ENCODE results near the gene YIPF3. TPM values are rescaled to one million over a fixed set of nuclear protein-coding genes. Genes with fewer than 3 reads are reported as not detected.

YIPF3 gene
- total and polyA plus RNA-seq, 5 donors, result 70.3 to 95.0 (median 73.0) TPM

GRCh38 chr6:43524483-43524961 is 7.8 kb upstream of the YIPF3 start:
- peaks cover 2% of the 10 kb centered on the region for H3K4me1 ChIP-seq (ENCODE audit: control insufficient read depth, insufficient read depth, low read length)
- H3K9me3 ChIP-seq (ENCODE audit: control insufficient read depth, low read length), result no peaks in the 10 kb centered on the region
- WGBS, result 84% methylated on average over 10 of the region's 10 CpGs
- DNase-seq, result no peak
- no peak for ATAC-seq
- intact Hi-C loops (cut with DNase I), result no loop called here
- no peaks in the 10 kb centered on the region for H3K27me3 ChIP-seq (ENCODE audit: control insufficient read depth, insufficient read depth)
- no peak overlapping the region for H3K27ac ChIP-seq (ENCODE audit: low read length)
- no peak overlapping the region for H3K4me3 ChIP-seq (ENCODE audit: low read length)

DNA sequence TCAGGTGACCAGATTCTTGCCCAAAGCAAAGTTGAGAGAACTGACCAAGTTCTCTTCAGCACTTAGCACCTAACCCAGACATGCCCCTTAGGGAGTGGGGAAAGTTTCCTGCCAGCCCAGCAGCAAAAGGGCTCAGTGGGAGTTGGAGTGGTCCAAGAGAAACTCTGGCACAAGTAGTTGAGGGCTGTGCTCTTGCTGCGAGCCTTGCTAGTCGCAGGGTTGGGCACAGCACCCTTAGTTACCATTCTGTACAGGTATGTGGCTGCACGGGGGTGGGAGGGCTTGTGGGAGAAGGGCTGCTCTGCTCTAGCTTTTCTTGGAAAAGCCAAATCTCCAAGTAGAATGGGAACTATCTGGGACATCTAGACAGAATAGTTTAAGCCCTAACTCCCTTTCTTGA is 6.6 kb upstream of the YIPF3 start:
- 90% methylated on average over 3 of the region's 3 CpGs for WGBS
- ATAC-seq (no peak), DNase-seq (no peak)
- Histone ChIP-seq H3K4me1 (ENCODE audit: control insufficient read depth, insufficient read depth, low read length) (peaks cover 2% of the 10 kb centered on the region), H3K27ac (ENCODE audit: low read length) (no peak overlapping the region), H3K9me3 (ENCODE audit: control insufficient read depth, low read length) (no peaks in the 10 kb centered on the region), H3K27me3 (ENCODE audit: control insufficient read depth, insufficient read depth) (no peaks in the 10 kb centered on the region), H3K4me3 (ENCODE audit: low read length) (no peak overlapping the region)
- intact Hi-C loops (cut with DNase I), result no loop called here

GRCh38 chr6:43522547-43523261 is 6.0 kb upstream of the YIPF3 start:
- DNase-seq (no peak), ATAC-seq (peak in 1 of 2 donors; percentile 12)
- Histone ChIP-seq H3K27ac (ENCODE audit: low read length) (no peak overlapping the region), H3K4me3 (ENCODE audit: low read length) (no peak overlapping the region), H3K4me1 (ENCODE audit: control insufficient read depth, insufficient read depth, low read length) (peaks cover 2% of the 10 kb centered on the region), H3K27me3 (ENCODE audit: control insufficient read depth, insufficient read depth) (no peaks in the 10 kb centered on the region), H3K9me3 (ENCODE audit: control insufficient read depth, low read length) (no peaks in the 10 kb centered on the region)
- intact Hi-C loops (cut with DNase I), result no loop called here
- 76% methylated on average over 8 of the region's 8 CpGs for WGBS

GRCh38 chr6:43521836-43522235 is 5.1 kb upstream of the YIPF3 start:
- no peak for ATAC-seq
- no peak for DNase-seq
- H3K9me3 ChIP-seq (ENCODE audit: control insufficient read depth, low read length), result no peaks in the 10 kb centered on the region
- H3K4me1 ChIP-seq (ENCODE audit: control insufficient read depth, insufficient read depth, low read length), result peaks cover 2% of the 10 kb centered on the region
- intact Hi-C loops (cut with DNase I), result no loop called here
- H3K27ac ChIP-seq (ENCODE audit: low read length), result peak overlapping the region; percentile 24
- no peak overlapping the region for H3K4me3 ChIP-seq (ENCODE audit: low read length)
- 56% methylated on average over 2 of the region's 2 CpGs for WGBS
- no peaks in the 10 kb centered on the region for H3K27me3 ChIP-seq (ENCODE audit: control insufficient read depth, insufficient read depth)

- intact Hi-C loops (cut with DNase I), result no loop called here
- Histone ChIP-seq H3K27me3 (ENCODE audit: control insufficient read depth, insufficient read depth) (no peaks in the 10 kb centered on the region), H3K27ac (ENCODE audit: low read length) (no peak overlapping the region), H3K4me1 (ENCODE audit: control insufficient read depth, insufficient read depth, low read length) (peaks cover 9% of the 10 kb centered on the region), H3K4me3 (ENCODE audit: low read length) (no peak overlapping the region), H3K9me3 (ENCODE audit: control insufficient read depth, low read length) (no peaks in the 10 kb centered on the region)
- 89% methylated on average over 8 of the region's 8 CpGs for WGBS
- ATAC-seq, result no peak
- DNase-seq, result no peak
Observed at GRCh38 chr6:43520097-43520496, 3.4 kb upstream of the YIPF3 start.

GRCh38 chr6:43517505-43518357 is 1.0 kb upstream of the YIPF3 start:
- no peak overlapping the region for H3K27ac ChIP-seq (ENCODE audit: low read length)
- H3K4me1 ChIP-seq (ENCODE audit: control insufficient read depth, insufficient read depth, low read length), result peaks cover 9% of the 10 kb centered on the region
- 5% methylated on average over 10 of the region's 10 CpGs for WGBS
- H3K27me3 ChIP-seq (ENCODE audit: control insufficient read depth, insufficient read depth), result no peaks in the 10 kb centered on the region
- H3K9me3 ChIP-seq (ENCODE audit: control insufficient read depth, low read length), result no peaks in the 10 kb centered on the region
- no peak for DNase-seq
- peak in 1 of 2 donors; percentile 2 for ATAC-seq
- peak overlapping the region; percentile 84 for H3K4me3 ChIP-seq (ENCODE audit: low read length)
- intact Hi-C loops (cut with DNase I), result no loop called here

GRCh38 chr6:43516367-43516696 is 394 bp downstream of the YIPF3 start:
- DNase-seq (no peak), ATAC-seq (peak in 1 of 2 donors; percentile 4)
- Histone ChIP-seq H3K9me3 (ENCODE audit: control insufficient read depth, low read length) (no peaks in the 10 kb centered on the region), H3K4me3 (ENCODE audit: low read length) (peak overlapping the region; percentile 84), H3K4me1 (ENCODE audit: control insufficient read depth, insufficient read depth, low read length) (peaks cover 16% of the 10 kb centered on the region), H3K27ac (ENCODE audit: low read length) (peak overlapping the region; percentile 89), H3K27me3 (ENCODE audit: control insufficient read depth, insufficient read depth) (no peaks in the 10 kb centered on the region)
- intact Hi-C loops (cut with DNase I), result no loop called here
- under 1% methylated on average over 10 of the region's 10 CpGs for WGBS

DNA sequence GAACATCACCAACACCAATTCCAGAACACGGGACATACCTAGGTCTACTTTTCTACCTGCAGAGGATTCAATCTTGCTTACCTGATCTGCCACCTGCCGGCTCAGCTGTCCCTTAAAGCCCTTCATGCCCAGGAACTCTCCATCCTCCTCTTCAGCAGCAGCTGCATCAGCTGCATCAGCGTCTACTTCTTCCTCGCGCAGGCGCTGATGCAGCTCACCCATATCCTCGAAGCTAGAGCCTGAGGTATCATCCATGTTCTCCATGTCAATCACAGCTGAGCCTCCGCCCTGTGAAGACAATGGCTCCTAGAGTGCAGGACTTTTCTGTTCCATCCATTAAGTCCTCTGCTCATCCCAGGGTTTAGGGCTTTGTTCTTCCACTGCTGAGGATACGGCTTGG is 918 bp downstream of the YIPF3 start:
- Histone ChIP-seq H3K9me3 (ENCODE audit: control insufficient read depth, low read length) (no peaks in the 10 kb centered on the region), H3K27ac (ENCODE audit: low read length) (no peak overlapping the region), H3K4me3 (ENCODE audit: low read length) (peak overlapping the region; percentile 84), H3K4me1 (ENCODE audit: control insufficient read depth, insufficient read depth, low read length) (peaks cover 17% of the 10 kb centered on the region), H3K27me3 (ENCODE audit: control insufficient read depth, insufficient read depth) (no peaks in the 10 kb centered on the region)
- intact Hi-C loops (cut with DNase I), result no loop called here
- 63% methylated on average over 9 of the region's 9 CpGs for WGBS
- no peak for ATAC-seq
- DNase-seq, result no peak

DNA sequence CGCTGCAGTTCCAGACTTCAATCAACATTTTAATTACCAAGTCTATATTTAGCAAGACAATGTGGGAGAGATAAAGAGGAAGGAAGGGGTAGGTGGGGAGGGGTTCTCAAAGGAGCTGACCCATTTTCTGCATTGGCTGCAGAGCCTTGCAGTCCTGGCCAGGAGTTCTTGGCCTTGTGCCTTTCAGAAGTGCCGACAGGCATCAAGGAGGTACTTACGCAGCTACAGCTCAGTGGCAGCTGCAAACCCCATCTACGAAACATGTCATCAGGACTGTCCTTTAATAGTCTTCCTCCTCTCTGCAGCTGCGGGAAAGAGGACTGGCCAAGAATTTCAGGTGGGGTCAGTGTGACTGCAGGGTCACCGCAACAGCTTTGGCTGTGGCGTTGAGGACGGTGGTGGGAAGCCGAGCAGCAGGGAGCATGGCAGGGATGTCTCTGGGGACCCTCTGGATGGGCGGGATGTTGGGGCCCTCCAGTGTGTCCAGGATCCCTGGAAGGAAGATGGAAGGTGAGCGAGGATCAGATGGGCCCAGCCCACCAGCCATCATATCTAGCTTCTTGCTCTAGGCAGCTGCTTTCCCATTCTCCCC is 4.8 kb downstream of the YIPF3 start:
- peak overlapping the region; percentile 33 for H3K27ac ChIP-seq (ENCODE audit: low read length)
- ATAC-seq, result peak in 1 of 2 donors; percentile 0
- DNase-seq, result peak in 2 of 3 donors; percentile 79 to 81

GRCh38 chr6:43510827-43511163 is 5.9 kb downstream of the YIPF3 start:
- 74% methylated on average over 10 of the region's 10 CpGs for WGBS
- no peaks in the 10 kb centered on the region for H3K9me3 ChIP-seq (ENCODE audit: control insufficient read depth, low read length)
- no peaks in the 10 kb centered on the region for H3K27me3 ChIP-seq (ENCODE audit: control insufficient read depth, insufficient read depth)
- intact Hi-C loops (cut with DNase I), result no loop called here
- ATAC-seq (peak; percentile 1 to 11), DNase-seq (peak in 2 of 3 donors; percentile 44 to 64)
- H3K4me3 ChIP-seq (ENCODE audit: low read length), result no peak overlapping the region
- peak overlapping the region; percentile 8 for H3K27ac ChIP-seq (ENCODE audit: low read length)
- peaks cover 23% of the 10 kb centered on the region for H3K4me1 ChIP-seq (ENCODE audit: control insufficient read depth, insufficient read depth, low read length)

More for the DNA sequence above, 4.8 kb downstream of the YIPF3 start:
- H3K4me1 ChIP-seq (ENCODE audit: control insufficient read depth, insufficient read depth, low read length), result peaks cover 24% of the 10 kb centered on the region
- no peak overlapping the region for H3K4me3 ChIP-seq (ENCODE audit: low read length)
- intact Hi-C loops (cut with DNase I), result no loop called here
- 28% methylated on average over 11 of the region's 11 CpGs for WGBS
- H3K9me3 ChIP-seq (ENCODE audit: control insufficient read depth, low read length), result no peaks in the 10 kb centered on the region
- H3K27me3 ChIP-seq (ENCODE audit: control insufficient read depth, insufficient read depth), result no peaks in the 10 kb centered on the region

Measured in right cardiac atrium (tissue), 5 donors.